ENCODE data around the gene UQCRQ. TPM values are rescaled to one million over a fixed set of nuclear protein-coding genes. Genes with fewer than 3 reads are reported as not detected.

Gene UQCRQ
- total and polyA plus RNA-seq, 7 experiments from 2014 or later = 101 to 584 (median 115) TPM

- peaks cover 7 to 72% (median 28%) of the 10 kb centered on the region in 3 experiments for H3K36me3 ChIP-seq (ENCODE audit: control insufficient read depth in 2 of 3, insufficient read depth in 3 of 3, low read length in 3 of 3)
- no peak overlapping the region for H3K4me3 Mint-ChIP-seq
- CTCF ChIA-PET = interaction anchor here (0.6 to 2.0 kb wide), 6 partner anchors 16 to 530 kb away, joined by 3 to 9 read pairs (median 4); partner anchors contain the start of genes IRF1 and SHROOM1
- POLR2A ChIA-PET = interaction anchor here (0.9 kb wide), 1 partner anchor 10 kb away, joined by 3 read pairs; no protein-coding TSS in a partner anchor
- ATAC-seq (peak; percentile 86), DNase-seq (peak in 6 of 9 donors; percentile 12 to 31 (median 19))
- H3K4me1 ChIP-seq (ENCODE audit: control insufficient read depth in 2 of 2, insufficient read depth in 2 of 2, low read length in 2 of 2) = no peaks in the 10 kb centered on the region
- no peaks in the 10 kb centered on the region for H3K27me3 Mint-ChIP-seq
- H3K9me3 Mint-ChIP-seq = no peaks in the 10 kb centered on the region
- no peak overlapping the region for H3K27ac ChIP-seq (ENCODE audit: low read depth, low read length)
- intact Hi-C loops (cut with micrococcal nuclease) = loop anchor here (1.0 to 10.0 kb wide), 3 partner anchors 53 to 498 kb away; partner anchors contain the start of gene SHROOM1 (in 2 of the 2)
- H3K4me1 Mint-ChIP-seq = peaks cover 0 to 8% (median 0%) of the 10 kb centered on the region in 7 donors
- no peak overlapping the region for H3K4me3 ChIP-seq (ENCODE audit: low read length)
- H3K27me3 ChIP-seq (ENCODE audit: control insufficient read depth in 2 of 2, insufficient read depth in 2 of 2, low read length in 2 of 2) = no peaks in the 10 kb centered on the region
- H3K36me3 Mint-ChIP-seq = peaks cover 4 to 49% (median 27%) of the 10 kb centered on the region in 5 donors
- H3K27ac Mint-ChIP-seq = peak overlapping the region in 5 of 9 donors; percentile 0 to 73 (median 52)
- H3K9me3 ChIP-seq (ENCODE audit: control insufficient read depth in 2 of 3, low read length in 3 of 3) = no peaks in the 10 kb centered on the region
These were observed 16.9 kb downstream of the UQCRQ start for GRCh38 chr5:132883261-132883834.

DNA sequence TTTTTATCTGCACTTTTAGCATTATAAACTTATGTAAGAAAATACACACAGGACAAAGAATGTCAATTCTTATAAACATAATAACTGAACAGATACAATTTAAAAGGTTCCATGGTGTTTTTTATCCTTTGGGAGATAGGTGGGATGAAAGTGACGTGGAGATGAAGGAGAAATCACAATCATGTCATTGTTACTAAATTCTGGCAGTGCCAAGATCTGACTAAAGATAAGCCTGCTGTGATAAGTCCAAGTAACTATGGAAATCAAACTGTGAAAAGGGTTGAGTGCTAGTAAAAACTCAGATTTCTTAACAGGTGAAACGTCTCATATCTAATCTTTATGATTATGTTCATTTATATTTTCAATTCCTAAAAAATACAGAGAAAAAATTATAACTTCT is 18.1 kb downstream of the UQCRQ start:
- H3K27me3 ChIP-seq (ENCODE audit: control insufficient read depth in 2 of 2, insufficient read depth in 2 of 2, low read length in 2 of 2) = no peaks in the 10 kb centered on the region
- DNase-seq (no peak), ATAC-seq (no peak)
- no peak overlapping the region for H3K4me3 ChIP-seq (ENCODE audit: low read length)
- H3K4me3 Mint-ChIP-seq = no peak overlapping the region
- ChIA-PET CTCF (interaction anchor here (2.0 kb wide), 1 partner anchor 55 kb away, joined by 9 read pairs; the partner anchor contains the start of gene SHROOM1), POLR2A (no interaction called here)
- peaks cover 15 to 71% (median 28%) of the 10 kb centered on the region in 3 experiments for H3K36me3 ChIP-seq (ENCODE audit: control insufficient read depth in 2 of 3, insufficient read depth in 3 of 3, low read length in 3 of 3)
- H3K4me1 Mint-ChIP-seq = peaks cover 0 to 8% (median 0%) of the 10 kb centered on the region in 7 donors
- no peaks in the 10 kb centered on the region for H3K9me3 ChIP-seq (ENCODE audit: control insufficient read depth in 2 of 3, low read length in 3 of 3)
- peaks cover 4 to 45% (median 26%) of the 10 kb centered on the region in 5 donors for H3K36me3 Mint-ChIP-seq
- H3K9me3 Mint-ChIP-seq = no peaks in the 10 kb centered on the region
- intact Hi-C loops (cut with micrococcal nuclease) = loop anchor here in 1 of 2 donors (10.0 kb wide), 1 partner anchor 360 kb away; no protein-coding TSS in a partner anchor
- no peak overlapping the region for H3K27ac ChIP-seq (ENCODE audit: low read depth, low read length)
- H3K27me3 Mint-ChIP-seq = no peaks in the 10 kb centered on the region
- H3K4me1 ChIP-seq (ENCODE audit: control insufficient read depth in 2 of 2, insufficient read depth in 2 of 2, low read length in 2 of 2) = no peaks in the 10 kb centered on the region
- peak overlapping the region in 3 of 9 donors; percentile 30 to 76 (median 41) for H3K27ac Mint-ChIP-seq

GRCh38 chr5:132886064-132886823 is 19.8 kb downstream of the UQCRQ start:
- Mint-ChIP-seq H3K9me3 (no peaks in the 10 kb centered on the region), H3K27me3 (no peaks in the 10 kb centered on the region), H3K36me3 (peaks cover 4 to 43% (median 24%) of the 10 kb centered on the region in 5 donors), H3K4me3 (no peak overlapping the region), H3K27ac (peak overlapping the region in 2 of 9 donors; percentile 27 to 69), H3K4me1 (peaks cover 0 to 8% (median 0%) of the 10 kb centered on the region in 7 donors)
- POLR2A ChIA-PET = no interaction called here
- Histone ChIP-seq H3K9me3 (ENCODE audit: control insufficient read depth in 2 of 3, low read length in 3 of 3) (no peaks in the 10 kb centered on the region), H3K27ac (ENCODE audit: low read depth, low read length) (no peak overlapping the region), H3K4me1 (ENCODE audit: control insufficient read depth in 2 of 2, insufficient read depth in 2 of 2, low read length in 2 of 2) (no peaks in the 10 kb centered on the region), H3K4me3 (ENCODE audit: low read length) (no peak overlapping the region), H3K27me3 (ENCODE audit: control insufficient read depth in 2 of 2, insufficient read depth in 2 of 2, low read length in 2 of 2) (no peaks in the 10 kb centered on the region), H3K36me3 (ENCODE audit: control insufficient read depth in 2 of 3, insufficient read depth in 3 of 3, low read length in 3 of 3) (peaks cover 15 to 57% (median 27%) of the 10 kb centered on the region in 3 experiments)
- intact Hi-C loops (cut with micrococcal nuclease) = loop anchor here in 1 of 2 donors (10.0 kb wide), 1 partner anchor 361 kb away; no protein-coding TSS in a partner anchor
- ATAC-seq (no peak), DNase-seq (no peak)
- CTCF ChIA-PET = no interaction called here

- no peak overlapping the region for H3K4me3 ChIP-seq (ENCODE audit: low read length)
- CTCF ChIA-PET = no interaction called here
- H3K27ac Mint-ChIP-seq = peak overlapping the region in 1 of 9 donors; percentile 10
- H3K4me1 Mint-ChIP-seq = peaks cover 0 to 8% (median 0%) of the 10 kb centered on the region in 7 donors
- peaks cover 19 to 59% (median 20%) of the 10 kb centered on the region in 3 experiments for H3K36me3 ChIP-seq (ENCODE audit: control insufficient read depth in 2 of 3, insufficient read depth in 3 of 3, low read length in 3 of 3)
- no peak for DNase-seq
- H3K27me3 Mint-ChIP-seq = no peaks in the 10 kb centered on the region
- no peaks in the 10 kb centered on the region for H3K9me3 ChIP-seq (ENCODE audit: control insufficient read depth in 2 of 3, low read length in 3 of 3)
- peaks cover 4 to 49% (median 29%) of the 10 kb centered on the region in 5 donors for H3K36me3 Mint-ChIP-seq
- no peak for ATAC-seq
- intact Hi-C loops (cut with micrococcal nuclease) = loop anchor here in 1 of 2 donors (10.0 kb wide), 1 partner anchor 362 kb away; no protein-coding TSS in a partner anchor
- no peak overlapping the region for H3K27ac ChIP-seq (ENCODE audit: low read depth, low read length)
- no peaks in the 10 kb centered on the region for H3K4me1 ChIP-seq (ENCODE audit: control insufficient read depth in 2 of 2, insufficient read depth in 2 of 2, low read length in 2 of 2)
- H3K9me3 Mint-ChIP-seq = no peaks in the 10 kb centered on the region
- H3K27me3 ChIP-seq (ENCODE audit: control insufficient read depth in 2 of 2, insufficient read depth in 2 of 2, low read length in 2 of 2) = no peaks in the 10 kb centered on the region
- no peak overlapping the region for H3K4me3 Mint-ChIP-seq
- POLR2A ChIA-PET = no interaction called here
These were observed 20.8 kb downstream of the UQCRQ start for GRCh38 chr5:132887283-132887682.

DNA sequence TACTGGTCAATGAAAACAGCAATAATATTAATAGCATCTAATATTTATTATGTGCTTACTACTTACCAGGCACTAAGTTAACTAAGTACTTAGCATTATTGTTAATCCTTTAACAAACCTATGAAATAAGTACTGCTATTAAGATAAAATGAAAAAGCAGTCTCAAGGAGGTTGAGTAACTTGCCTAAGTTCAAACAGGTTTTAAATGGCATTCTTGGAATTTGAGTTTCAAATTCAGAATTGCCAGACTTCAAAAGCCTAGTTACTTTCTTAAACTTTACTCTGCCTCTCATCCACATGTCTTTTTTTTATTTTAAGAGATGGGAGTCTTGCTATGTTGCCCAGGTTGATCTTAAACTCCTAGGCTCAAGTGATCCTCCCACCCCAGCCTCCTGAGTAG is 23.1 kb downstream of the UQCRQ start:
- H3K36me3 Mint-ChIP-seq = peaks cover 0 to 56% (median 32%) of the 10 kb centered on the region in 5 donors
- Histone ChIP-seq H3K36me3 (ENCODE audit: control insufficient read depth in 2 of 3, insufficient read depth in 3 of 3, low read length in 3 of 3) (peaks cover 15 to 64% (median 19%) of the 10 kb centered on the region in 3 experiments), H3K4me1 (ENCODE audit: control insufficient read depth in 2 of 2, insufficient read depth in 2 of 2, low read length in 2 of 2) (no peaks in the 10 kb centered on the region), H3K27ac (ENCODE audit: low read depth, low read length) (no peak overlapping the region), H3K9me3 (ENCODE audit: control insufficient read depth in 2 of 3, low read length in 3 of 3) (no peaks in the 10 kb centered on the region), H3K4me3 (ENCODE audit: low read length) (no peak overlapping the region), H3K27me3 (ENCODE audit: control insufficient read depth in 2 of 2, insufficient read depth in 2 of 2, low read length in 2 of 2) (no peaks in the 10 kb centered on the region)
- no peaks in the 10 kb centered on the region for H3K9me3 Mint-ChIP-seq
- H3K4me1 Mint-ChIP-seq = peaks cover 0 to 5% (median 0%) of the 10 kb centered on the region in 7 donors
- intact Hi-C loops (cut with micrococcal nuclease) = loop anchor here in 1 of 2 donors (10.0 kb wide), 1 partner anchor 365 kb away; no protein-coding TSS in a partner anchor
- H3K4me3 Mint-ChIP-seq = no peak overlapping the region
- H3K27me3 Mint-ChIP-seq = no peaks in the 10 kb centered on the region
- ATAC-seq (no peak), DNase-seq (no peak)
- peak overlapping the region in 1 of 9 donors; percentile 34 for H3K27ac Mint-ChIP-seq
- ChIA-PET POLR2A (no interaction called here), CTCF (no interaction called here)

GRCh38 chr5:132890817-132891216 is 24.4 kb downstream of the UQCRQ start:
- H3K27ac Mint-ChIP-seq = peak overlapping the region in 1 of 9 donors; percentile 12
- H3K4me3 ChIP-seq (ENCODE audit: low read length) = no peak overlapping the region
- no peaks in the 10 kb centered on the region for H3K27me3 Mint-ChIP-seq
- intact Hi-C loops (cut with micrococcal nuclease) = no loop called here
- H3K4me1 ChIP-seq (ENCODE audit: control insufficient read depth in 2 of 2, insufficient read depth in 2 of 2, low read length in 2 of 2) = no peaks in the 10 kb centered on the region
- H3K36me3 ChIP-seq (ENCODE audit: control insufficient read depth in 2 of 3, insufficient read depth in 3 of 3, low read length in 3 of 3) = peaks cover 22 to 71% (median 26%) of the 10 kb centered on the region in 3 experiments
- POLR2A ChIA-PET = no interaction called here
- no peaks in the 10 kb centered on the region for H3K9me3 ChIP-seq (ENCODE audit: control insufficient read depth in 2 of 3, low read length in 3 of 3)
- H3K9me3 Mint-ChIP-seq = no peaks in the 10 kb centered on the region
- H3K27me3 ChIP-seq (ENCODE audit: control insufficient read depth in 2 of 2, insufficient read depth in 2 of 2, low read length in 2 of 2) = no peaks in the 10 kb centered on the region
- DNase-seq (no peak), ATAC-seq (no peak)
- CTCF ChIA-PET = no interaction called here
- H3K4me1 Mint-ChIP-seq = peaks cover 0 to 8% (median 2%) of the 10 kb centered on the region in 7 donors
- peaks cover 7 to 54% (median 34%) of the 10 kb centered on the region in 5 donors for H3K36me3 Mint-ChIP-seq
- no peak overlapping the region for H3K27ac ChIP-seq (ENCODE audit: low read depth, low read length)
- no peak overlapping the region for H3K4me3 Mint-ChIP-seq
